WTC11 (cell line): Measurements from ENCODE around the gene MDFIC2. TPM values are rescaled to one million over a fixed set of nuclear protein-coding genes. Genes with fewer than 3 reads are reported as not detected.

ENCODE experiments used
- ATAC-seq: fragments of 200-7000 bp; cut with Tn5 transposase; 2 replicates; pipeline ENCODE4 v1.10.0; 2021; ENCODE audit warnings: mild to moderate bottlenecking, moderate library complexity
- CTCF ChIA-PET: fragments of 300-600 bp; sonication (Branson Sonifier 250); formaldehyde crosslinking; loops from one replicate; lab custom pipeline; 2021; ENCODE audit warnings: antibody characterized with exemption; lab: Charles Lee
- POLR2A ChIA-PET: fragments of 350-600 bp; sonication (Branson Sonifier 250); formaldehyde crosslinking; loops from one replicate; lab custom pipeline; 2021; ENCODE audit warnings: antibody characterized with exemption; lab: Charles Lee
- DNase-seq: peaks from one replicate; pipeline ENCODE4 v3.0.0; 2021; ENCODE audit warnings: low spot score
- H3K27ac Mint-ChIP-seq: 2 replicates; pipeline ENCODE4 v1.8.0; 2021; ENCODE audit warnings: mixed read lengths
- H3K27me3 Mint-ChIP-seq: 2 replicates; pipeline ENCODE4 v1.8.0; 2021; ENCODE audit warnings: low read depth, mild to moderate bottlenecking, moderate library complexity, mixed read lengths
- H3K36me3 Mint-ChIP-seq: 2 replicates; pipeline ENCODE4 v1.8.0; 2021; ENCODE audit warnings: mixed read lengths
- H3K4me1 Mint-ChIP-seq: 2 replicates; pipeline ENCODE4 v1.8.0; 2022; ENCODE audit warnings: mixed read lengths
- H3K4me3 Mint-ChIP-seq: 2 replicates; pipeline ENCODE4 v1.8.0; 2021; ENCODE audit warnings: mild to moderate bottlenecking, moderate library complexity, mixed read lengths
- H3K9me3 Mint-ChIP-seq: 2 replicates; pipeline ENCODE4 v1.8.0; 2021; ENCODE audit warnings: mixed read lengths
- AR ChIP-seq: fragments of 250-450 bp; sonication (Bioruptor Pico); IDR thresholded peaks from 2 replicates; pipeline ENCODE4 v1.9.0; 2021; ENCODE audit warnings: mild to moderate bottlenecking
- ATF1 ChIP-seq: sonication (generic); formaldehyde crosslinking; IDR thresholded peaks from 2 replicates; pipeline ENCODE4 v1.8.1; 2023; ENCODE audit warnings: mild to moderate bottlenecking, moderate library complexity, missing genetic modification reagents
- CBFB ChIP-seq: sonication (generic); formaldehyde crosslinking; IDR thresholded peaks from 2 replicates; pipeline ENCODE4 v1.8.1; 2022; ENCODE audit warnings: mild to moderate bottlenecking, low read depth, missing genetic modification reagents
- CREM ChIP-seq: sonication (generic); formaldehyde crosslinking; IDR thresholded peaks from 2 replicates; pipeline ENCODE4 v1.8.1; 2022; ENCODE audit warnings: mild to moderate bottlenecking, missing genetic modification reagents, moderate library complexity
- EMX1 ChIP-seq: fragments of 250-450 bp; sonication (Bioruptor Pico); IDR thresholded peaks from 2 replicates; pipeline ENCODE4 v1.8.0; 2021; ENCODE audit warnings: mild to moderate bottlenecking
- FOXJ3 ChIP-seq: sonication (generic); formaldehyde crosslinking; IDR thresholded peaks from 2 replicates; pipeline ENCODE4 v1.9.0; 2021; ENCODE audit warnings: missing genetic modification reagents, mild to moderate bottlenecking, borderline replicate concordance
- FOXP4 ChIP-seq: sonication (generic); formaldehyde crosslinking; IDR thresholded peaks from 2 replicates; pipeline ENCODE4 v1.8.0; 2022; ENCODE audit warnings: mild to moderate bottlenecking, missing genetic modification reagents
- GABPB1 ChIP-seq: sonication (generic); formaldehyde crosslinking; IDR thresholded peaks from 2 replicates; pipeline ENCODE4 v1.8.1; 2023; ENCODE audit warnings: mild to moderate bottlenecking, missing genetic modification reagents
- KAT7 ChIP-seq: sonication (generic); formaldehyde crosslinking; IDR thresholded peaks from 2 replicates; pipeline ENCODE4 v1.8.1; 2023; ENCODE audit warnings: missing genetic modification reagents, mild to moderate bottlenecking, borderline replicate concordance
- NR3C1 ChIP-seq: sonication (generic); formaldehyde crosslinking; conservative IDR thresholded peaks from 2 replicates; pipeline ENCODE4 v1.8.1; 2023; ENCODE audit warnings: low read depth, mild to moderate bottlenecking, missing genetic modification reagents
- PRDM15 ChIP-seq: sonication (generic); formaldehyde crosslinking; IDR thresholded peaks from 2 replicates; pipeline ENCODE4 v1.8.0; 2022; ENCODE audit warnings: missing genetic modification reagents
- RELA ChIP-seq: sonication (generic); formaldehyde crosslinking; IDR thresholded peaks from 2 replicates; pipeline ENCODE4 v1.8.1; 2022; ENCODE audit warnings: missing genetic modification reagents, mild to moderate bottlenecking, borderline replicate concordance
- SMAD4 ChIP-seq: sonication (generic); formaldehyde crosslinking; IDR thresholded peaks from 2 replicates; pipeline ENCODE4 v1.8.0; 2022; ENCODE audit warnings: mild to moderate bottlenecking, missing genetic modification reagents
- ZNF121 ChIP-seq: sonication (generic); formaldehyde crosslinking; IDR thresholded peaks from 2 replicates; pipeline ENCODE4 v1.8.0; 2023; ENCODE audit warnings: missing genetic modification reagents
- ZNF317 ChIP-seq: sonication (generic); formaldehyde crosslinking; IDR thresholded peaks from 2 replicates; pipeline ENCODE4 v1.8.1; 2023; ENCODE audit warnings: low read depth, mild to moderate bottlenecking, moderate library complexity, missing genetic modification reagents, borderline replicate concordance
- ZNF416 ChIP-seq: fragments of 250-450 bp; sonication (Bioruptor Pico); IDR thresholded peaks from 2 replicates; pipeline ENCODE4 v1.9.0; 2021; ENCODE audit warnings: mild to moderate bottlenecking, inconsistent platforms
- ZNF425 ChIP-seq: fragments of 250-450 bp; sonication (Bioruptor Pico); conservative IDR thresholded peaks from 2 replicates; pipeline ENCODE4 v1.9.0; 2021; ENCODE audit warnings: mild to moderate bottlenecking
- total RNA-seq: library from RNA; stranded (reverse); gene quantifications from 3 replicates; pipeline ENCODE4 v1.2.3, GENCODE V29; 2021

The MDFIC2 gene
- total RNA-seq, 1 experiment from 2014 or later, result not detected

- H3K9me3 Mint-ChIP-seq, result no peaks in the 10 kb centered on the region
- CTCF ChIA-PET, result no interaction called here
- TF ChIP-seq EMX1 (CRISPR knock-in tag), result no peak
- no peak for TF ChIP-seq CBFB
- no peak for TF ChIP-seq ZNF317 (CRISPR knock-in tag)
- no peak for TF ChIP-seq SMAD4 (CRISPR knock-in tag)
- no peak for TF ChIP-seq FOXP4 (CRISPR knock-in tag)
- TF ChIP-seq KAT7 (CRISPR knock-in tag), result no peak
- TF ChIP-seq GABPB1 (CRISPR knock-in tag), result no peak
- no peak for TF ChIP-seq AR (CRISPR knock-in tag)
- no peak for TF ChIP-seq ZNF416 (CRISPR knock-in tag)
- no peak for TF ChIP-seq RELA (CRISPR knock-in tag)
- no peak for TF ChIP-seq ZNF425 (CRISPR knock-in tag)
- TF ChIP-seq PRDM15 (CRISPR knock-in tag), result no peak
- no peak for TF ChIP-seq ATF1 (CRISPR knock-in tag)
- no peak for TF ChIP-seq NR3C1 (CRISPR knock-in tag)
- TF ChIP-seq CREM, result no peak
- no peak for TF ChIP-seq FOXJ3 (CRISPR knock-in tag)
- no peak for TF ChIP-seq ZNF121 (CRISPR knock-in tag)
Observed at GRCh38 chr3:70179111-70179510, 133.3 kb downstream of the MDFIC2 start.

More at GRCh38 chr3:70179111-70179510, 133.3 kb downstream of the MDFIC2 start:
- ATAC-seq (0 out of 2 replicates have a peak, but pooled peaks have one; percentile 20), DNase-seq (no peak)
- H3K4me1 Mint-ChIP-seq, result peaks cover 35% of the 10 kb centered on the region
- H3K27me3 Mint-ChIP-seq, result peaks cover 22% of the 10 kb centered on the region
- H3K27ac Mint-ChIP-seq, result no peak overlapping the region
- POLR2A ChIA-PET, result no interaction called here
- H3K4me3 Mint-ChIP-seq, result no peak overlapping the region
- no peaks in the 10 kb centered on the region for H3K36me3 Mint-ChIP-seq
